Nephron progenitor cell (in vitro differentiated cells): Measurements from ENCODE around the gene CNOT8.
"Not testable (repeated sequence)": the region's sequence is repeated elsewhere in the genome, so short reads cannot be mapped to it uniquely, and the experiment has no call there.

Source experiments
- DNase-seq: peaks from one replicate; pipeline ENCODE4 v3.0.0; 2021
- H3K27ac Mint-ChIP-seq: 2 replicates; pipeline ENCODE4 v1.8.0; 2021; ENCODE audit warnings: mild to moderate bottlenecking, moderate library complexity, mixed read lengths
- H3K27me3 Mint-ChIP-seq: 2 replicates; pipeline ENCODE4 v1.8.0; 2021; ENCODE audit warnings: mild to moderate bottlenecking, low read depth, mixed read lengths; ENCODE audit not compliant: poor library complexity
- H3K36me3 Mint-ChIP-seq: 2 replicates; pipeline ENCODE4 v1.8.0; 2021; ENCODE audit warnings: low read depth, mixed read lengths
- H3K4me1 Mint-ChIP-seq: 2 replicates; pipeline ENCODE4 v1.8.0; 2021; ENCODE audit warnings: mixed read lengths
- H3K4me3 Mint-ChIP-seq: 2 replicates; pipeline ENCODE4 v1.8.0; 2021; ENCODE audit warnings: mild to moderate bottlenecking, moderate library complexity, mixed read lengths
- H3K9me3 Mint-ChIP-seq: 2 replicates; pipeline ENCODE4 v1.8.0; 2021; ENCODE audit warnings: mild to moderate bottlenecking, moderate library complexity, mixed read lengths
- CTCF ChIP-seq: fragments of 200-600 bp; sonication (generic); IDR thresholded peaks from 2 replicates; pipeline ENCODE4 v1.5.0; 2021; ENCODE audit warnings: antibody characterized with exemption

The CNOT8 gene

GRCh38 chr5:154819546-154819945, 38.9 kb upstream of the CNOT8 start:
- H3K27me3 Mint-ChIP-seq = no peaks in the 10 kb centered on the region
- no peak for DNase-seq
- H3K4me1 Mint-ChIP-seq = peaks cover 12% of the 10 kb centered on the region
- peaks cover 80% of the 10 kb centered on the region for H3K36me3 Mint-ChIP-seq
- no peaks in the 10 kb centered on the region for H3K9me3 Mint-ChIP-seq
- no peak for TF ChIP-seq CTCF
- no peak overlapping the region for H3K4me3 Mint-ChIP-seq
- peak overlapping the region; percentile 64 for H3K27ac Mint-ChIP-seq

- Mint-ChIP-seq H3K4me3 (no peak overlapping the region), H3K27ac (peak overlapping the region; percentile 42), H3K4me1 (peaks cover 12% of the 10 kb centered on the region), H3K27me3 (no peaks in the 10 kb centered on the region), H3K36me3 (peaks cover 72% of the 10 kb centered on the region), H3K9me3 (no peaks in the 10 kb centered on the region)
- TF ChIP-seq CTCF = no peak
- no peak for DNase-seq
These were observed 38.0 kb upstream of the CNOT8 start for GRCh38 chr5:154820383-154820782.

GRCh38 chr5:154822896-154823295, 35.5 kb upstream of the CNOT8 start:
- H3K27ac Mint-ChIP-seq = peak overlapping the region; percentile 81
- H3K4me1 Mint-ChIP-seq = peaks cover 12% of the 10 kb centered on the region
- H3K27me3 Mint-ChIP-seq, DNase-seq, H3K4me3 Mint-ChIP-seq, H3K9me3 Mint-ChIP-seq: not testable (repeated sequence)
- peaks cover 67% of the 10 kb centered on the region for H3K36me3 Mint-ChIP-seq

- H3K27me3 Mint-ChIP-seq = peaks cover 3% of the 10 kb centered on the region
- peak overlapping the region; percentile 81 for H3K27ac Mint-ChIP-seq
- no peak for DNase-seq
- peaks cover 67% of the 10 kb centered on the region for H3K36me3 Mint-ChIP-seq
- TF ChIP-seq CTCF = no peak
- H3K4me3 Mint-ChIP-seq = no peak overlapping the region
- H3K4me1 Mint-ChIP-seq = peaks cover 10% of the 10 kb centered on the region
- H3K9me3 Mint-ChIP-seq = no peaks in the 10 kb centered on the region
These were observed 34.8 kb upstream of the CNOT8 start for GRCh38 chr5:154823605-154824004.

GRCh38 chr5:154824070-154824469, 34.4 kb upstream of the CNOT8 start:
- H3K4me3 Mint-ChIP-seq = no peak overlapping the region
- peaks cover 6% of the 10 kb centered on the region for H3K4me1 Mint-ChIP-seq
- no peak for TF ChIP-seq CTCF
- no peaks in the 10 kb centered on the region for H3K9me3 Mint-ChIP-seq
- H3K27me3 Mint-ChIP-seq = peaks cover 3% of the 10 kb centered on the region
- no peak for DNase-seq
- peaks cover 62% of the 10 kb centered on the region for H3K36me3 Mint-ChIP-seq
- H3K27ac Mint-ChIP-seq = no peak overlapping the region

GRCh38 chr5:154829181-154829588, 29.2 kb upstream of the CNOT8 start:
- Mint-ChIP-seq H3K36me3 (peaks cover 49% of the 10 kb centered on the region), H3K4me1 (no peaks in the 10 kb centered on the region), H3K9me3 (no peaks in the 10 kb centered on the region), H3K4me3 (no peak overlapping the region), H3K27ac (no peak overlapping the region), H3K27me3 (peaks cover 3% of the 10 kb centered on the region)
- no peak for DNase-seq
- no peak for TF ChIP-seq CTCF
